Head of caudate nucleus (tissue), 42 donors: ENCODE data around the gene SLC12A8.
A peak's percentile ranks its signal among the peaks of the same experiment; 100 is the strongest.

Source experiments
- DNase-seq, 42 donors: peaks; one replicate each; pipeline versions ENCODE4 v3.0.0 to v3.0.0-alpha.2; 2020 to 2021; ENCODE audit warnings: mixed read lengths in 7 of 42
- intact Hi-C: fragments of 100-400 bp; cut with DNase I; formaldehyde crosslinking; loops from one replicate; pipeline ENCODE4 v1.15.0; 2022

Gene SLC12A8

GRCh38 chr3:125075738-125076137 lies 136.8 kb downstream of the SLC12A8 start:
- peak in 1 of 42 donors; percentile 25 for DNase-seq
- intact Hi-C loops = no loop called here

GRCh38 chr3:125073390-125073905 lies 139.1 kb downstream of the SLC12A8 start:
- DNase-seq = peak in 2 of 42 donors; percentile 3 to 18
- intact Hi-C loops = no loop called here

- intact Hi-C loops = no loop called here
- peak in 1 of 42 donors; percentile 31 for DNase-seq
These were observed 139.7 kb downstream of the SLC12A8 start for GRCh38 chr3:125072749-125073389.

GRCh38 chr3:125072301-125072700 lies 140.2 kb downstream of the SLC12A8 start:
- intact Hi-C loops = no loop called here
- peak in 5 of 42 donors; percentile 11 to 57 (median 19) for DNase-seq

- intact Hi-C loops = no loop called here
- peak in 1 of 42 donors; percentile 10 for DNase-seq
These were observed 142.4 kb downstream of the SLC12A8 start for GRCh38 chr3:125069968-125070745.

- intact Hi-C loops = no loop called here
- DNase-seq = no peak
These were observed 143.1 kb downstream of the SLC12A8 start for GRCh38 chr3:125069452-125069851.

GRCh38 chr3:125068265-125068664 lies 144.3 kb downstream of the SLC12A8 start:
- no peak for DNase-seq
- intact Hi-C loops = no loop called here

- intact Hi-C loops = no loop called here
These were observed 145.3 kb downstream of the SLC12A8 start for GRCh38 chr3:125067225-125067624.

GRCh38 chr3:125062904-125063618 lies 149.5 kb downstream of the SLC12A8 start:
- DNase-seq = no peak
- intact Hi-C loops = no loop called here

More at GRCh38 chr3:125067225-125067624, 145.3 kb downstream of the SLC12A8 start:
- DNase-seq = no peak

- DNase-seq = no peak
- intact Hi-C loops = no loop called here
These were observed 150.9 kb downstream of the SLC12A8 start for GRCh38 chr3:125061646-125062045.

- intact Hi-C loops = no loop called here
- no peak for DNase-seq
These were observed 151.4 kb downstream of the SLC12A8 start for GRCh38 chr3:125061170-125061569.

- intact Hi-C loops = loop anchor here (5.0 to 10.0 kb wide), 2 partner anchors 62 to 65 kb away; no protein-coding TSS in a partner anchor
These were observed 152.9 kb downstream of the SLC12A8 start for GRCh38 chr3:125059488-125060245.

GRCh38 chr3:125058959-125059358 lies 153.6 kb downstream of the SLC12A8 start:
- intact Hi-C loops = loop anchor here (5.0 to 10.0 kb wide), 2 partner anchors 62 to 66 kb away; no protein-coding TSS in a partner anchor
- no peak for DNase-seq

More at GRCh38 chr3:125059488-125060245, 152.9 kb downstream of the SLC12A8 start:
- DNase-seq = no peak

- intact Hi-C loops = loop anchor here (5.0 to 10.0 kb wide), 2 partner anchors 61 to 66 kb away; no protein-coding TSS in a partner anchor
- no peak for DNase-seq
These were observed 154.0 kb downstream of the SLC12A8 start for GRCh38 chr3:125058529-125058928.

- no peak for DNase-seq
- intact Hi-C loops = loop anchor here (5.0 to 10.0 kb wide), 2 partner anchors 60 to 67 kb away; no protein-coding TSS in a partner anchor
These were observed 155.2 kb downstream of the SLC12A8 start for GRCh38 chr3:125057186-125057850.

- intact Hi-C loops = loop anchor here (5.0 to 10.0 kb wide), 2 partner anchors 59 to 69 kb away; no protein-coding TSS in a partner anchor
These were observed 156.4 kb downstream of the SLC12A8 start, which contains the start of gene HEG1 for GRCh38 chr3:125055913-125056745. Gene HEG1, minus strand, starts transcription at chr3:125055997. Its CDS starts 107 bp downstream, at chr3:125055890.

More at GRCh38 chr3:125055913-125056745, 156.4 kb downstream of the SLC12A8 start, which contains the start of gene HEG1:
- DNase-seq = peak; percentile 49 to 93 (median 83)
